Natural killer cell (primary cell): ENCODE data around the gene GTF3C1. TPM values are rescaled to one million over a fixed set of nuclear protein-coding genes. Genes with fewer than 3 reads are reported as not detected.
A peak's percentile ranks its signal among the peaks of the same experiment; 100 is the strongest.

Experiments used
- ATAC-seq, 3 donors: fragments of 150-1000 bp in 2 of 3; fragments of 200-7000 bp in 1 of 3; cut with Tn5 transposase; 1 replicate in 1 of 3; 2 replicates in 2 of 3; pipeline ENCODE4 v1.10.0; 2021; ENCODE audit warnings: mild to moderate bottlenecking in 2 of 3, moderate library complexity in 2 of 3
- DNase-seq, 2 donors: peaks; one replicate each; pipeline versions ENCODE4 v3.0.0 to v3.0.0-alpha.2; 2013 to 2021; ENCODE audit warnings: mixed read lengths in 1 of 2
- H3K27ac ChIP-seq: one replicate; pipeline ENCODE4 v1.5.1; 2013; ENCODE audit warnings: mild to moderate bottlenecking, low read length
- H3K27me3 ChIP-seq: one replicate; pipeline ENCODE4 v1.6.1; 2013; ENCODE audit warnings: low read length; ENCODE audit not compliant: control insufficient read depth, insufficient read depth
- H3K36me3 ChIP-seq: one replicate; pipeline ENCODE4 v1.6.1; 2013; ENCODE audit warnings: low read length; ENCODE audit not compliant: control insufficient read depth, insufficient read depth
- H3K4me1 ChIP-seq: one replicate; pipeline ENCODE4 v1.6.1; 2013; ENCODE audit warnings: low read length; ENCODE audit not compliant: control insufficient read depth, insufficient read depth
- H3K4me3 ChIP-seq: one replicate; pipeline ENCODE4 v1.5.1; 2013; ENCODE audit warnings: low read length
- H3K9me3 ChIP-seq: one replicate; pipeline ENCODE4 v1.6.1; 2013; ENCODE audit warnings: low read length; ENCODE audit not compliant: control insufficient read depth, insufficient read depth
- H3K27ac Mint-ChIP-seq, 2 donors: one replicate each; pipeline ENCODE4 v1.8.0; 2022; ENCODE audit warnings: mild to moderate bottlenecking in 2 of 2, mixed read lengths in 2 of 2, moderate library complexity in 1 of 2
- H3K27me3 Mint-ChIP-seq, 2 donors: one replicate each; pipeline ENCODE4 v1.8.0; 2022; ENCODE audit warnings: low read depth in 2 of 2, mixed read lengths in 2 of 2
- H3K36me3 Mint-ChIP-seq: one replicate; pipeline ENCODE4 v1.8.0; 2022; ENCODE audit warnings: mixed read lengths
- H3K4me1 Mint-ChIP-seq, 2 donors: one replicate each; pipeline ENCODE4 v1.8.0; 2022; ENCODE audit warnings: mixed read lengths in 2 of 2
- H3K4me3 Mint-ChIP-seq: one replicate; pipeline ENCODE4 v1.8.0; 2022; ENCODE audit warnings: mild to moderate bottlenecking, moderate library complexity, mixed read lengths
- H3K9me3 Mint-ChIP-seq, 2 donors: one replicate each; pipeline ENCODE4 v1.8.0; 2022; ENCODE audit warnings: mixed read lengths in 2 of 2
- WGBS: methylation state at CpG from one replicate; pipeline ENCODE4 v1.1.7; 2013; ENCODE audit warnings: missing lambda C conversion rate; ENCODE audit not compliant: insufficient coverage; 5-methylcytosine and 5-hydroxymethylcytosine counted together
- intact Hi-C: fragments of 100-400 bp; cut with micrococcal nuclease; formaldehyde crosslinking; loops from one replicate; pipeline ENCODE4 v1.14.2; 2022
- total RNA-seq, 4 donors: library from RNA; stranded (reverse); fragments of 120-200 nt in 1 of 4; gene quantifications; one replicate each; pipeline versions ENCODE4 v1.2.3 to v1.2.4, GENCODE V29; 2013 to 2022
- TF ChIP-seq, protein P1 (sequence below): fragments of 200-600 bp; IDR thresholded peaks from one replicate; pipeline ENCODE4 v1.8.0; 2022; ENCODE audit warnings: antibody characterized with exemption

The GTF3C1 gene
- total RNA-seq, 3 donors from 2014 or later (not counting 1 experiment from before 2014, with no cell fraction given): 111 to 160 (median 125) TPM

DNA sequence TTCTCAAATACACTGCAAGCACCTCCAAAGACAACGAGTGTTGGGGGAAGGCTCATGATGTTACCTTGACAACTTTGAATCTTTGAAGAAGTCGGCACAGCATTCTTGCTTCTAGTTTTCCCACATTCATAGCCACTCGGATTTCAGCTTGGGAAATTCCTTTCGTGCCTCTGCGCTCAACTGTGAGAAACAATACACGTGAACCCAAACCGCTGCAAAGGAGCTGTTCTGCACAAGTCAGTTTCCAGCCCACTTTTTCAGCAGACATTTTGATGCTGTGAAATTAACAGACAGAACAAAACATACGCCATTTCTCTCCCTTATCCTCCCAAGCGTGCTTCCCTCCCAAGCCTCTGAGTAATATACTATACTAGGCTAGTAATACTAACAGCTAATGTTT, 41.2 kb downstream of the GTF3C1 start:
- no peak overlapping the region for H3K4me3 ChIP-seq
- TF ChIP-seq, protein P1, sequence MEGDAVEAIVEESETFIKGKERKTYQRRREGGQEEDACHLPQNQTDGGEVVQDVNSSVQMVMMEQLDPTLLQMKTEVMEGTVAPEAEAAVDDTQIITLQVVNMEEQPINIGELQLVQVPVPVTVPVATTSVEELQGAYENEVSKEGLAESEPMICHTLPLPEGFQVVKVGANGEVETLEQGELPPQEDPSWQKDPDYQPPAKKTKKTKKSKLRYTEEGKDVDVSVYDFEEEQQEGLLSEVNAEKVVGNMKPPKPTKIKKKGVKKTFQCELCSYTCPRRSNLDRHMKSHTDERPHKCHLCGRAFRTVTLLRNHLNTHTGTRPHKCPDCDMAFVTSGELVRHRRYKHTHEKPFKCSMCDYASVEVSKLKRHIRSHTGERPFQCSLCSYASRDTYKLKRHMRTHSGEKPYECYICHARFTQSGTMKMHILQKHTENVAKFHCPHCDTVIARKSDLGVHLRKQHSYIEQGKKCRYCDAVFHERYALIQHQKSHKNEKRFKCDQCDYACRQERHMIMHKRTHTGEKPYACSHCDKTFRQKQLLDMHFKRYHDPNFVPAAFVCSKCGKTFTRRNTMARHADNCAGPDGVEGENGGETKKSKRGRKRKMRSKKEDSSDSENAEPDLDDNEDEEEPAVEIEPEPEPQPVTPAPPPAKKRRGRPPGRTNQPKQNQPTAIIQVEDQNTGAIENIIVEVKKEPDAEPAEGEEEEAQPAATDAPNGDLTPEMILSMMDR: no peak
- H3K4me3 Mint-ChIP-seq: no peak overlapping the region
- H3K27me3 ChIP-seq: no peaks in the 10 kb centered on the region
- H3K9me3 ChIP-seq: no peaks in the 10 kb centered on the region
- DNase-seq: no peak
- 95% methylated on average over 9 of the region's 9 CpGs for WGBS
- peaks cover 0 to 11% of the 10 kb centered on the region in 2 donors for H3K4me1 Mint-ChIP-seq
- H3K36me3 Mint-ChIP-seq: peaks cover 21% of the 10 kb centered on the region
- no peak overlapping the region for H3K27ac Mint-ChIP-seq
- H3K27me3 Mint-ChIP-seq: no peaks in the 10 kb centered on the region
- no peaks in the 10 kb centered on the region for H3K9me3 Mint-ChIP-seq
- intact Hi-C loops: no loop called here
- no peaks in the 10 kb centered on the region for H3K4me1 ChIP-seq
- no peak overlapping the region for H3K27ac ChIP-seq
- no peak for ATAC-seq
- H3K36me3 ChIP-seq: peaks cover 79% of the 10 kb centered on the region

DNA sequence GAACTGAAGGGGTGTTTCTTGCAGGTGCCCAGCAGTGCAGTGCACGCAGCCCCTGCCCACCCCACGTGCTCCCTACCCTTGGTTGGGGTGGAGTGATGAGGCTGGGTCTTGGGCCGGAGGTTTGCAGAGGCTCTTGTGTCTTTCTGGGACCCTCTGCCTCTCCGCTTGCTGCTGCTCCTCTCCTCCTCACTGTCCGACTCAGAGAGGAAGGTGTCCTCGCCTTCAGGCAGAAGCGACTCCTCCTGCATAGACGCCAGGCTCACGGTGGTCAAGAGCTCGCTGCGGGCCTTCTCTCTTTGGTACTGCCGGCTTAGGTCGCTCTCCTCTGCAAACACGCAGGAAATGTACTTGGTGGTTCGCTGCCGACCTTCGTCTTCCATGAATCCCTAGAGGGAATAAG, 42.9 kb downstream of the GTF3C1 start:
- intact Hi-C loops: no loop called here
- H3K36me3 Mint-ChIP-seq: peaks cover 21% of the 10 kb centered on the region
- TF ChIP-seq, protein P1: no peak
- peak overlapping the region in 1 of 2 donors; percentile 23 for H3K27ac Mint-ChIP-seq
- no peaks in the 10 kb centered on the region for H3K4me1 Mint-ChIP-seq
- Histone ChIP-seq H3K4me3 (no peak overlapping the region), H3K27ac (no peak overlapping the region), H3K27me3 (no peaks in the 10 kb centered on the region), H3K36me3 (peaks cover 90% of the 10 kb centered on the region), H3K4me1 (no peaks in the 10 kb centered on the region), H3K9me3 (no peaks in the 10 kb centered on the region)
- H3K4me3 Mint-ChIP-seq: no peak overlapping the region
- no peak for ATAC-seq
- DNase-seq: no peak
- no peaks in the 10 kb centered on the region for H3K27me3 Mint-ChIP-seq
- no peaks in the 10 kb centered on the region for H3K9me3 Mint-ChIP-seq
- 97% methylated on average over 17 of the region's 17 CpGs for WGBS

DNA sequence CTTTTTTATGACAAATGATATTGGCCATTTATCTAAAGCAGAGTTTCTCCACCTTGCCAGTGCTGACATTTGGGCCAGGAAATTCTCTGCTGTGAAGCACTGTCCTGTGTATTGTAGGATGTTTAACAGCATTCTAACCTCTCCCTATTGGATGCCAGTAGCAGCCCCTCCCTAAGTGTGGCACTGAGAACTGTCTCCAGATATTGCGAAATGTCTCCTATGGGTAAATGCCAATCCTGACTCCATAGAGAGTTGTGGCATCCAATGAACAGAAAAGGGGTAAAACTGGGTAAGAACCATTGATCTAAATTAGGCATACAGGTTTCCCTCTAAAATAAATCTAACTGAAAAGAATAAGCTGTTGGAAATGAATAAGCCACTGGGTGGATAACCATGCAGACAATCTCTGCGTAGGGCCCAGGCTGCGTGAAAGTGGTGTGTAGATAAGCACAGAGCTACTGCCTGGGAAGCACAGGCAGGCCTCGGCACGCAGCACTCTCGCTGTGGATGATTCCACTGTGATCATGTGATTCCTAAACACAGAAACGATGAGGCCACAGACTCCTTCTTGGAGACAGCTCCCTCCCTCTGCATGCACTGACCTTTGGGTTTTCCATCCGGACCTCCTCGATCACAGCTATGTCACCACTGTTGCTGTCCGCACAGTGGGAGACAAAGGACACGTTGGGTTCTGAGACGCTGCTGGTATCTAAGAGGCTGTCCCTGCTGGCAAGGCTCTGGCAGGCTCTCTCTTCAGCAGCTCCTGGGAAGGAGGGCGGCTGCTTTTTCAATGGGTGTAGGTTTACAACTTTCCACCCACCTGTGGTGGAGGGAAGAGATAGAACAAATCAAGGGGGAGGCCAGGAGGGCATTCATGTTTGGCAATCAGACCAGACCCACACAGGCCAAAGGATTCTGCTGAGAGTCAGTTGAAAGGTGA, 44.1 kb downstream of the GTF3C1 start:
- WGBS: 98% methylated on average over 13 of the region's 13 CpGs
- H3K4me3 ChIP-seq: no peak overlapping the region
- peaks cover 21% of the 10 kb centered on the region for H3K36me3 Mint-ChIP-seq
- no peak for ATAC-seq
- no peaks in the 10 kb centered on the region for H3K27me3 ChIP-seq
- no peaks in the 10 kb centered on the region for H3K4me1 Mint-ChIP-seq
- H3K36me3 ChIP-seq: peaks cover 89% of the 10 kb centered on the region
- no peak for DNase-seq
- intact Hi-C loops: no loop called here
- H3K9me3 ChIP-seq: no peaks in the 10 kb centered on the region
- no peak overlapping the region for H3K4me3 Mint-ChIP-seq
- H3K4me1 ChIP-seq: no peaks in the 10 kb centered on the region
- H3K9me3 Mint-ChIP-seq: no peaks in the 10 kb centered on the region
- H3K27ac Mint-ChIP-seq: peak overlapping the region in 1 of 2 donors; percentile 47
- no peaks in the 10 kb centered on the region for H3K27me3 Mint-ChIP-seq
- H3K27ac ChIP-seq: no peak overlapping the region
- TF ChIP-seq, protein P1: no peak
